GM12878 (cell line): ENCODE measurements around the gene SPATA3. TPM values are rescaled to one million over a fixed set of nuclear protein-coding genes. Genes with fewer than 3 reads are reported as not detected.

Source experiments
- ATAC-seq: fragments of 200-7000 bp; cut with Tn5 transposase; 3 replicates; pipeline ENCODE4 v1.9.1; 2020; ENCODE audit warnings: mild to moderate bottlenecking, moderate library complexity
- BruUV-seq: library from RNA; stranded (reverse); fragments of 400-500 nt; replicated peaks from 2 replicates; lab custom pipeline; 2021; lab: Mats Ljungman, UMichigan
- CTCF ChIA-PET: fragments of 300-600 bp; sonication (Branson Sonifier 250); formaldehyde crosslinking; extraction: SDS; loops from one replicate; lab custom pipeline; 2021; ENCODE audit warnings: inconsistent platforms; lab: Yijun Ruan, JAX
- POLR2A ChIA-PET: fragments of 350-600 bp; formaldehyde crosslinking; extraction: SDS; loops from one replicate; lab custom pipeline; 2021; ENCODE audit warnings: inconsistent platforms; lab: Charles Lee
- RAD21 ChIA-PET: fragments of 300-600 bp; sonication (Branson Sonifier 250); formaldehyde crosslinking; loops from one replicate; lab custom pipeline; 2023; ENCODE audit warnings: antibody characterized with exemption; ENCODE audit not compliant: unreplicated experiment; lab: Charles Lee
- SMC1A ChIA-PET: fragments of 300-600 bp; sonication (Branson Sonifier 250); formaldehyde crosslinking; loops from one replicate; lab custom pipeline; 2023; ENCODE audit not compliant: unreplicated experiment, uncharacterized antibody; lab: Charles Lee
- DNase-seq: peaks from one replicate; pipeline ENCODE4 v3.0.0-alpha.2; 2011; ENCODE audit warnings: low read depth, low spot score
- FAIRE-seq: peaks from 3 replicates; lab custom pipeline; 2011; peaks lifted over from hg19 to GRCh38; lab: Jason Lieb, UNC
- H2AFZ ChIP-seq: 2 replicates; pipeline ENCODE4 v1.6.0; 2011; ENCODE audit warnings: low read depth, low read length, control low read depth; ENCODE audit not compliant: control insufficient read depth
- H3K27ac ChIP-seq: 2 replicates; pipeline ENCODE4 v1.5.1; 2011; ENCODE audit warnings: control low read depth; ENCODE audit not compliant: control insufficient read depth, insufficient read depth
- H3K27me3 ChIP-seq, 2 experiments: replicated peaks in 1 of 2; 2 replicates each; pipeline versions ENCODE4 v1.6.0 to v1.6.1; 2011; ENCODE audit warnings: low read length in 1 of 2; ENCODE audit not compliant: control insufficient read depth in 2 of 2, insufficient read depth in 2 of 2
- H3K36me3 ChIP-seq, 2 experiments: 2 replicates each; pipeline ENCODE4 v1.5.1; 2011; ENCODE audit warnings: low read length in 1 of 2; ENCODE audit not compliant: control insufficient read depth in 2 of 2, insufficient read depth in 2 of 2
- H3K4me1 ChIP-seq: 2 replicates; pipeline ENCODE4 v1.6.1; 2011; ENCODE audit warnings: mild to moderate bottlenecking, low read length, moderate library complexity, mixed read lengths; ENCODE audit not compliant: control insufficient read depth, insufficient read depth
- H3K4me2 ChIP-seq: 2 replicates; pipeline ENCODE4 v1.6.0; 2011; ENCODE audit warnings: control low read depth; ENCODE audit not compliant: control insufficient read depth, insufficient read depth
- H3K4me3 ChIP-seq: fragments of 200-600 bp; sonication (generic); 2 replicates; pipeline ENCODE4 v1.5.1; 2016
- H3K79me2 ChIP-seq: 2 replicates; pipeline ENCODE4 v1.6.0; 2011; ENCODE audit warnings: low read length; ENCODE audit not compliant: control insufficient read depth, insufficient read depth
- H3K9ac ChIP-seq: 2 replicates; pipeline ENCODE4 v1.8.0; 2011; ENCODE audit warnings: low read length, control low read depth, mixed read lengths; ENCODE audit not compliant: control insufficient read depth, insufficient read depth
- H3K9me3 ChIP-seq: replicated peaks from 3 replicates; pipeline ENCODE4 v1.5.1; 2011; ENCODE audit warnings: mild to moderate bottlenecking, low read length; ENCODE audit not compliant: control insufficient read depth, insufficient read depth
- H4K20me1 ChIP-seq: 2 replicates; pipeline ENCODE4 v1.6.0; 2011; ENCODE audit not compliant: control insufficient read depth, insufficient read depth
- BCL3 ChIP-seq: IDR thresholded peaks from 2 replicates; pipeline ENCODE4 v1.6.1; 2011; ENCODE audit warnings: borderline replicate concordance, low read depth, mild to moderate bottlenecking, moderate library complexity, low read length; ENCODE audit not compliant: insufficient read depth, poor library complexity, severe bottlenecking
- E4F1 ChIP-seq: fragments of 450-650 bp; IDR thresholded peaks from 2 replicates; pipeline ENCODE4 v1.6.1; 2018; ENCODE audit warnings: borderline replicate concordance, mild to moderate bottlenecking; ENCODE audit not compliant: partially characterized antibody
- EGR1 ChIP-seq, 2 experiments: IDR thresholded peaks; 1 replicate in 1 of 2; 2 replicates in 1 of 2; pipeline ENCODE4 v1.6.1; 2011 to 2012; ENCODE audit warnings: low read depth in 2 of 2, low read length in 2 of 2, borderline replicate concordance in 1 of 2, mild to moderate bottlenecking in 1 of 2, moderate library complexity in 1 of 2
- FOXK2 ChIP-seq: fragments of 450-650 bp; IDR thresholded peaks from 2 replicates; pipeline ENCODE4 v1.6.1; 2017; ENCODE audit warnings: mild to moderate bottlenecking, moderate library complexity
- LARP7 ChIP-seq: fragments of 450-650 bp; IDR thresholded peaks from 2 replicates; pipeline ENCODE4 v1.6.1; 2017; ENCODE audit warnings: mild to moderate bottlenecking
- MAX ChIP-seq: IDR thresholded peaks from 2 replicates; pipeline ENCODE4 v1.6.1; 2012; ENCODE audit warnings: low read depth, low read length, improper control_type of control experiment
- MTA3 ChIP-seq: IDR thresholded peaks from 2 replicates; pipeline ENCODE4 v1.6.1; 2012; ENCODE audit warnings: low read length, inconsistent platforms, borderline replicate concordance
- NFIC ChIP-seq: IDR thresholded peaks from 2 replicates; pipeline ENCODE4 v1.6.1; 2012; ENCODE audit warnings: low read depth, mild to moderate bottlenecking, inconsistent platforms, low read length, moderate library complexity
- PKNOX1 ChIP-seq: fragments of 450-650 bp; IDR thresholded peaks from 2 replicates; pipeline ENCODE4 v1.6.1; 2016; ENCODE audit warnings: mild to moderate bottlenecking
- RCOR1 ChIP-seq: conservative IDR thresholded peaks from 2 replicates; pipeline ENCODE4 v1.6.1; 2012; ENCODE audit warnings: low read depth, low read length, improper control_type of control experiment
- SREBF1 ChIP-seq: IDR thresholded peaks from 2 replicates; pipeline ENCODE4 v1.6.1; 2012; ENCODE audit warnings: mild to moderate bottlenecking, low read length
- SRF ChIP-seq, 2 experiments: IDR thresholded peaks; 2 replicates each; pipeline ENCODE4 v1.6.1; 2011; ENCODE audit warnings: low read depth in 2 of 2, low read length in 2 of 2, mild to moderate bottlenecking in 1 of 2, moderate library complexity in 1 of 2
- SUPT20H ChIP-seq: IDR thresholded peaks from 2 replicates; pipeline ENCODE4 v1.6.1; 2011; ENCODE audit warnings: low read depth, mild to moderate bottlenecking, low read length, moderate library complexity, borderline replicate concordance; ENCODE audit not compliant: control insufficient read depth
- YY1 ChIP-seq: IDR thresholded peaks from 2 replicates; pipeline ENCODE4 v1.6.1; 2011; ENCODE audit warnings: low read depth, mild to moderate bottlenecking, low read length
- ZBED1 ChIP-seq: IDR thresholded peaks from 2 replicates; pipeline ENCODE4 v1.6.1; 2016; ENCODE audit warnings: borderline replicate concordance
- ZBTB4 ChIP-seq: fragments of 450-650 bp; formaldehyde crosslinking; IDR thresholded peaks from 2 replicates; pipeline ENCODE4 v1.4.0; 2022; ENCODE audit warnings: mild to moderate bottlenecking, moderate library complexity
- WGBS: methylation state at CpG from one replicate; pipeline ENCODE4 v1.1.6; 2016; ENCODE audit warnings: low lambda C conversion rate; ENCODE audit not compliant: insufficient replicate concordance, insufficient coverage; ENCODE audit errors: missing lambda C conversion rate; 5-methylcytosine and 5-hydroxymethylcytosine counted together
- in situ Hi-C: fragments of 300-500 bp; cut with MboI; formaldehyde crosslinking; loops from 9 replicates; pipeline ENCODE4 v1.14.3; 2018; ENCODE audit warnings: mixed read lengths
- intact Hi-C: fragments of 100-400 bp; cut with micrococcal nuclease; formaldehyde crosslinking; loops from one replicate; pipeline ENCODE4 v1.14.2; 2022; ENCODE audit not compliant: unreplicated experiment
- polyA plus RNA-seq, 11 experiments: library from polyadenylated mRNA; depleted of rRNA in 4 of 11; unstranded in 6 of 11; stranded (reverse) in 5 of 11; fragments of >200 nt; fragmentation: Nextera tagmentation in 4 of 11; fragmentation: Illumina TruSeq in 1 of 11; extraction: Ambion mirVana in 4 of 11; extraction: Trizol in 1 of 11; gene quantifications; 1 replicate in 1 of 11; 2 replicates in 10 of 11; pipeline versions ENCODE4 v1.2.1 to v1.2.3, GENCODE V29; 2011 to 2016; ENCODE audit warnings: inconsistent platforms in 2 of 11, missing spikeins in 2 of 11, low read depth in 1 of 11
- total RNA-seq, 4 experiments: library from RNA; depleted of rRNA in 3 of 4; stranded (reverse); fragments of >200 nt in 3 of 4; fragmentation: Illumina TruSeq in 1 of 4; extraction: Trizol in 1 of 4; gene quantifications; 2 replicates each; pipeline versions ENCODE4 v1.2.1 to v1.2.3, GENCODE V29; 2013 to 2021

The SPATA3 gene
- total and polyA plus RNA-seq, 10 of the 15 experiments (the other 5 are each of a cell fraction or from before 2014, with no cell fraction given), result not detected

GRCh38 chr2:231002641-231003040 lies 6.7 kb downstream of the SPATA3 start:
- 24% methylated on average over 10 of the region's 10 CpGs for WGBS
- H2AFZ ChIP-seq, result no peak overlapping the region
- intact Hi-C loops, result no loop called here
- no peaks in the 10 kb centered on the region for H4K20me1 ChIP-seq
- H3K36me3 ChIP-seq, result no peaks in the 10 kb centered on the region
- ChIA-PET RAD21 (no interaction called here), POLR2A (no interaction called here), CTCF (no interaction called here), SMC1A (no interaction called here)
- peaks cover 0 to 1% of the 10 kb centered on the region in 2 experiments; a peak in 2 of 4 replicates for H3K27me3 ChIP-seq
- no TSS peak for BruUV-seq
- DNase-seq, result no peak
- no peaks in the 10 kb centered on the region for H3K79me2 ChIP-seq
- H3K4me3 ChIP-seq, result no peak overlapping the region
- no peak overlapping the region for H3K27ac ChIP-seq
- no peak overlapping the region for H3K9ac ChIP-seq
- no peak for FAIRE-seq
- no peak overlapping the region for H3K4me2 ChIP-seq
- H3K4me1 ChIP-seq, result no peaks in the 10 kb centered on the region
- in situ Hi-C loops, result no loop called here
- no peak for ATAC-seq
- TF ChIP-seq NFIC (no peak), MTA3 (no peak), SRF (IDR thresholded peaks at IDR 0.05; ENCODE audit: low read depth in 2 of 2, low read length in 2 of 2) (no peak), BCL3 (no peak), SREBF1 (no peak), SUPT20H (no peak), ZBTB4 (CRISPR knock-in tag) (no peak), EGR1 (IDR thresholded peaks at IDR 0.05; ENCODE audit: borderline replicate concordance in 1 of 2, low read depth in 2 of 2, low read length in 2 of 2) (no peak), LARP7 (no peak), YY1 (no peak), PKNOX1 (no peak), E4F1 (no peak), ZBED1 (no peak), MAX (no peak), RCOR1 (no peak), FOXK2 (no peak)
- H3K9me3 ChIP-seq, result no peaks in the 10 kb centered on the region; the same call in 2 of the 3 replicates
